SK-N-SH (cell line): ENCODE results near the gene STX1A. TPM values are rescaled to one million over a fixed set of nuclear protein-coding genes. Genes with fewer than 3 reads are reported as not detected.

Experiments used
- CHD2 ChIP-seq: fragments of 150-350 bp; IDR thresholded peaks from 2 replicates; pipeline ENCODE4 v1.6.1; 2018; ENCODE audit warnings: low read length; ENCODE audit not compliant: partially characterized antibody
- CTCF ChIP-seq: fragments of 200-600 bp; sonication (generic); IDR thresholded peaks from 2 replicates; pipeline ENCODE4 v1.6.1; 2017; ENCODE audit warnings: antibody characterized with exemption, mild to moderate bottlenecking, moderate library complexity
- ELF1 ChIP-seq: IDR thresholded peaks from 2 replicates; pipeline ENCODE4 v1.4.0; 2012
- EP300 ChIP-seq, 2 experiments: IDR thresholded peaks; 2 replicates each; pipeline versions ENCODE4 v1.4.0 to v1.6.1; 2012; ENCODE audit warnings: borderline replicate concordance in 1 of 2, low read depth in 1 of 2, low read length in 1 of 2
- EZH2phosphoT487 ChIP-seq: fragments of 200-600 bp; sonication (generic); IDR thresholded peaks from 2 replicates; pipeline ENCODE4 v1.6.1; 2017; ENCODE audit warnings: low read depth, mixed run types, mild to moderate bottlenecking, antibody characterized with exemption, moderate library complexity, borderline replicate concordance
- FOXJ3 ChIP-seq: sonication (generic); formaldehyde crosslinking; IDR thresholded peaks from 2 replicates; pipeline ENCODE4 v1.5.1; 2020; ENCODE audit warnings: mild to moderate bottlenecking, missing genetic modification reagents
- FOXM1 ChIP-seq: IDR thresholded peaks from 2 replicates; pipeline ENCODE4 v1.4.0; 2012; ENCODE audit warnings: low read depth, mild to moderate bottlenecking
- GATA2 ChIP-seq: sonication (generic); formaldehyde crosslinking; IDR thresholded peaks from 2 replicates; pipeline ENCODE4 v1.5.0; 2020; ENCODE audit warnings: mild to moderate bottlenecking, missing genetic modification reagents
- JUND ChIP-seq: IDR thresholded peaks from 2 replicates; pipeline ENCODE4 v1.4.0; 2012
- MAX ChIP-seq: IDR thresholded peaks from 2 replicates; pipeline ENCODE4 v1.4.0; 2012; ENCODE audit warnings: low read depth
- MEF2A ChIP-seq: IDR thresholded peaks from 2 replicates; pipeline ENCODE4 v1.4.0; 2012; ENCODE audit warnings: low read depth, borderline replicate concordance
- NFIC ChIP-seq: IDR thresholded peaks from 2 replicates; pipeline ENCODE4 v1.4.0; 2012; ENCODE audit warnings: borderline replicate concordance
- POLR2AphosphoS5 ChIP-seq: IDR thresholded peaks from 2 replicates; pipeline ENCODE4 v1.6.1; 2012; ENCODE audit warnings: low read depth, low read length
- RAD21 ChIP-seq: IDR thresholded peaks from 2 replicates; pipeline ENCODE4 v1.6.1; 2012; ENCODE audit warnings: mild to moderate bottlenecking, low read length
- RCOR1 ChIP-seq: fragments of 150-350 bp; IDR thresholded peaks from 2 replicates; pipeline ENCODE4 v1.6.1; 2017; ENCODE audit warnings: antibody characterized with exemption, low read length
- REST ChIP-seq: IDR thresholded peaks from 2 replicates; pipeline ENCODE4 v1.6.1; 2012; ENCODE audit warnings: mild to moderate bottlenecking, low read depth, low read length, moderate library complexity
- RFX5 ChIP-seq: IDR thresholded peaks from 2 replicates; pipeline ENCODE4 v1.6.1; 2012; ENCODE audit warnings: mild to moderate bottlenecking, improper control_type of control experiment, low read length
- SIN3A ChIP-seq: IDR thresholded peaks from 2 replicates; pipeline ENCODE4 v1.6.1; 2012; ENCODE audit warnings: low read depth, mild to moderate bottlenecking, low read length, moderate library complexity, borderline replicate concordance
- SMC3 ChIP-seq: IDR thresholded peaks from 2 replicates; pipeline ENCODE4 v1.6.1; 2012; ENCODE audit warnings: low read depth, low read length, improper control_type of control experiment
- TAF1 ChIP-seq: IDR thresholded peaks from 2 replicates; pipeline ENCODE4 v1.6.1; 2012; ENCODE audit warnings: low read depth, mild to moderate bottlenecking, low read length, moderate library complexity, borderline replicate concordance
- TEAD4 ChIP-seq: IDR thresholded peaks from 2 replicates; pipeline ENCODE4 v1.4.0; 2012; ENCODE audit warnings: mild to moderate bottlenecking, borderline replicate concordance; ENCODE audit not compliant: insufficient read depth
- USF1 ChIP-seq: IDR thresholded peaks from 2 replicates; pipeline ENCODE4 v1.4.0; 2012; ENCODE audit warnings: low read depth, borderline replicate concordance
- USF2 ChIP-seq: fragments of 150-350 bp; IDR thresholded peaks from 2 replicates; pipeline ENCODE4 v1.6.1; 2017; ENCODE audit warnings: antibody characterized with exemption, low read length, low read depth, borderline replicate concordance
- YY1 ChIP-seq: IDR thresholded peaks from 2 replicates; pipeline ENCODE4 v1.4.0; 2012; ENCODE audit warnings: low read depth, mild to moderate bottlenecking
- polyA plus RNA-seq, 3 experiments: library from polyadenylated mRNA; depleted of rRNA; stranded (reverse); fragments of >200 nt; gene quantifications; 2 replicates each; pipeline ENCODE4 v1.2.3, GENCODE V29; 2012

Gene STX1A
- polyA plus RNA-seq, 1 of the 3 experiments (the other 2 are of a cell fraction) = 91.1 TPM

GRCh38 chr7:73704640-73705550, 14.6 kb downstream of the STX1A start (continued):
- TF ChIP-seq REST (no peak), EZH2phosphoT487 (no peak), MEF2A (no peak), YY1 (no peak), USF1 (no peak; the same call in 1 of the 2 replicates), JUND (0 out of 2 replicates have a peak, but pooled peaks have one; percentile 4), FOXM1 (no peak), RCOR1 (no peak), TAF1 (no peak), RFX5 (no peak), GATA2 (no peak), USF2 (no peak), SIN3A (no peak), MAX (no peak), CHD2 (no peak), ELF1 (no peak), TEAD4 (no peak), FOXJ3 (CRISPR knock-in tag) (no peak), RAD21 (no peak), CTCF (no peak), NFIC (peak; percentile 70), SMC3 (no peak), EP300 (IDR thresholded peaks at IDR 0.05; ENCODE audit: borderline replicate concordance in 1 of 2, low read depth in 1 of 2, low read length in 1 of 2) (peak in 1 of 2 experiments; percentile 50; a peak in 1 of 4 replicates), POLR2AphosphoS5 (no peak)
